ENCODE measurements around the gene SNX15.

SNX15 gene

DNA sequence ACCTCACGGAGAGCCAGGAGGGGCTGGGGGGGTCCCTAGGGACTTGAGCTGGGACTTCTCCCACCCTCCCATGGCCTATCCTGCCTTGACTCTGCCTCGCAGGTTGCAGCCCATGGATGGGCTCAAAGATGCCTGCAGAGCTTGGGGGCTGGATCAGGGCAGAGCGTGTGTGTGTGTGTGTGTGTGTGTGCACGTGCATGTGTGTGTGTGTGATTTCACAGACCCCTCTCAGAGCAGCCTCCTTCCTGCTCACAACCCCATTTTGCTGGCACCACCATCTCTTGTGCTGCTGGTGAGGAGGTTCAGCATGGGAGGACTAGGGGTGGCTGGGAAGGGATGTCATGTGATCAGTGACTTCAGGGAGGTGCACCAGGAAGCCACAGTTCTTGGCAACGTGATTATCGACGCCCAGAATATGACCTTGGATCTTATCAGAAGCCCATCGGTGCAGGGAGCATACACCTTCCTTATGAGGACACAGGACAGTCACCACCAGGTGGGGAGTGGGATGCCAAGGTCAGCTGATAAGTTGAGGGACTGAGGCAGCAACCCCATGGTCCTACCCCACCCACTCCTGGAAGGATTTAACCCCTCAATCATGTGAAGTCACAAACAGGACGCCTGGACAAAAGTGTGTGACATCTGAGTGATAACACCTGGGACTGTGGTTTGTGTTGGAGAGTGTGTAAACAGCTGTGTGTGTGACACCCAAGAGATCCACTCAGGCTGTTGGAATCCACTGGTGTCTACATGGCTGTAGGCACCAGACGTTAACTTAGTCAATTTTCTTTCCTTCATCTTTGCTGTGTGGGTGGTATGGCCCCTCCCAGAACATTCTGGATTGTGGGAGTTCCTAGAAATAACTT lies 33.0 kb downstream of the SNX15 start:
- H3K4me3 ChIP-seq (ENCODE audit: low read length) = no peak overlapping the region
- TF ChIP-seq, protein P1, sequence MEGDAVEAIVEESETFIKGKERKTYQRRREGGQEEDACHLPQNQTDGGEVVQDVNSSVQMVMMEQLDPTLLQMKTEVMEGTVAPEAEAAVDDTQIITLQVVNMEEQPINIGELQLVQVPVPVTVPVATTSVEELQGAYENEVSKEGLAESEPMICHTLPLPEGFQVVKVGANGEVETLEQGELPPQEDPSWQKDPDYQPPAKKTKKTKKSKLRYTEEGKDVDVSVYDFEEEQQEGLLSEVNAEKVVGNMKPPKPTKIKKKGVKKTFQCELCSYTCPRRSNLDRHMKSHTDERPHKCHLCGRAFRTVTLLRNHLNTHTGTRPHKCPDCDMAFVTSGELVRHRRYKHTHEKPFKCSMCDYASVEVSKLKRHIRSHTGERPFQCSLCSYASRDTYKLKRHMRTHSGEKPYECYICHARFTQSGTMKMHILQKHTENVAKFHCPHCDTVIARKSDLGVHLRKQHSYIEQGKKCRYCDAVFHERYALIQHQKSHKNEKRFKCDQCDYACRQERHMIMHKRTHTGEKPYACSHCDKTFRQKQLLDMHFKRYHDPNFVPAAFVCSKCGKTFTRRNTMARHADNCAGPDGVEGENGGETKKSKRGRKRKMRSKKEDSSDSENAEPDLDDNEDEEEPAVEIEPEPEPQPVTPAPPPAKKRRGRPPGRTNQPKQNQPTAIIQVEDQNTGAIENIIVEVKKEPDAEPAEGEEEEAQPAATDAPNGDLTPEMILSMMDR (IDR thresholded peaks at IDR 0.05; ENCODE audit: insufficient read depth, low read depth, low read length, missing control alignments) = no peak
- no peak for DNase-seq (ENCODE audit: low read depth)

DNA sequence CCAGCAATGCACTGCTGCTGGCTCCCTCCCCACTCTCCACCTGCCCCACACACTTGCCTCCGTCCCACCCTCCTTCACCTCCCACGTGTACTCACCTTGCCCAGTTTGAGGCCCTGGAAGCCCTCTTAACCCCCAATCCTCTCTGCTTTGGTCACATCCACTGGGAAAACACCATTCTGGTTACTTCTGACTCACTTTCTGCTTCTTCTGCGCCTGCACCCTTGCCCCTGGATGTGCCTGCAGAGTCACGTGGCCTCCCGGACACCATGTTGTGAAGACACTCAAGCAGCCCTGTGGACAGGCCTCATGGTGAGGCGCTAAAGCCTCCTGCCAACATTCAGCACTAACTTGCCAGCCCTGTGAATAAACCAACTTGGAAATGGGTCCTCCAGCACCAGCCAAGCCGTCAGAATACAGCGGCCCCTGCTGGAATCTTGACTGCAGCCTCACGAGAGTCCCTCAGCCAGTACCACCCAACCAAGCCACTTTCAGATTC lies 33.7 kb downstream of the SNX15 start:
- H3K4me3 ChIP-seq (ENCODE audit: low read length) = no peak overlapping the region
- TF ChIP-seq, protein P1 (IDR thresholded peaks at IDR 0.05; ENCODE audit: insufficient read depth, low read depth, low read length, missing control alignments) = peak; percentile 19
- peak; percentile 26 for DNase-seq (ENCODE audit: low read depth)

DNA sequence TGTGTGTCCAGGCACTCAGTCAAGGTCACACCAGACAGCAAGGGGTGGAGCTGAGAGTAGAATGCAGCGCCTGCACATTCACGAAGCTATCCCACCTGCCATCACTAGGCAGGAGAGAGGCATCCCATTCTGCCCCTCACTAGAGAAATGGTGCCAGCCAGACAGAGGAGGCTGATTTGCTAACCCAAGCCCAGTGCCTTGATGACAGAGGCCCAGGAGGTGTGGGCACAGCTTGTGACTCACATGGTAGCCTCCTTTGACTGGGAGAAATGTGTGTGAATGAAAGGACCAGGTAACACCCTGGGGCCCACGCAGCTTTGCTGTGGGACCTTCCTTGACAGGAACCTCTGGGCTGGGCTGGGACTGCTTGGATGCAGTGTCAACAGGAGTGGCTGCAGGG lies 36.3 kb downstream of the SNX15 start:
- TF ChIP-seq, protein P1 (IDR thresholded peaks at IDR 0.05; ENCODE audit: insufficient read depth, low read depth, low read length, missing control alignments) = no peak
- DNase-seq (ENCODE audit: low read depth) = peak; percentile 65
- H3K4me3 ChIP-seq (ENCODE audit: low read length) = no peak overlapping the region

GRCh38 chr11:65064847-65065240 lies 37.6 kb downstream of the SNX15 start:
- no peak overlapping the region for H3K4me3 ChIP-seq (ENCODE audit: low read length)
- TF ChIP-seq, protein P1 (IDR thresholded peaks at IDR 0.05; ENCODE audit: insufficient read depth, low read depth, low read length, missing control alignments) = no peak
- no peak for DNase-seq (ENCODE audit: low read depth)

DNA sequence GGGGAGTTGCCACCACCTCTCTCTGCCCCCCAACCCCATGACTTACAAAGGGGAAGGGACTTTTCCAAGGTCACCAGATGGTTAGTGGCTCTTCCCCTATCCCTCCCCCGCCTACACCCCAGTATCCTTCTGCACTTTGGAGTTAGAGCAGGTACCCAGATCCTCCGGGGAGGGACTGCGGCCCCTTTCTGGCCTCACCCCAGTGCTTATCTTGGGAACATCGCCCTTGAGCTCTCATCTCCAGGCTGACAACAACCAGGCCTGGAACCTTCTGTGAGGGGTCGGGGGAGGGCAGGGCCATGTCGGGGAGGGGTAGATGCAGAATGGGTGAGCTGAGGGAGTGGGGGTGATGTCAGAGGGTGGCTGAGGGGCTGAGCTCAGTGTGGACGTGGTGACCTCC lies 38.6 kb downstream of the SNX15 start:
- no peak for DNase-seq (ENCODE audit: low read depth)
- TF ChIP-seq, protein P1 (IDR thresholded peaks at IDR 0.05; ENCODE audit: insufficient read depth, low read depth, low read length, missing control alignments) = no peak
- no peak overlapping the region for H3K4me3 ChIP-seq (ENCODE audit: low read length)

- no peak overlapping the region for H3K4me3 ChIP-seq (ENCODE audit: low read length)
- DNase-seq (ENCODE audit: low read depth) = no peak
- TF ChIP-seq, protein P1 (IDR thresholded peaks at IDR 0.05; ENCODE audit: insufficient read depth, low read depth, low read length, missing control alignments) = no peak
Measured at GRCh38 chr11:65066315-65066714, 39.1 kb downstream of the SNX15 start.
